ENCODE results near the gene PDRG1.

DNA sequence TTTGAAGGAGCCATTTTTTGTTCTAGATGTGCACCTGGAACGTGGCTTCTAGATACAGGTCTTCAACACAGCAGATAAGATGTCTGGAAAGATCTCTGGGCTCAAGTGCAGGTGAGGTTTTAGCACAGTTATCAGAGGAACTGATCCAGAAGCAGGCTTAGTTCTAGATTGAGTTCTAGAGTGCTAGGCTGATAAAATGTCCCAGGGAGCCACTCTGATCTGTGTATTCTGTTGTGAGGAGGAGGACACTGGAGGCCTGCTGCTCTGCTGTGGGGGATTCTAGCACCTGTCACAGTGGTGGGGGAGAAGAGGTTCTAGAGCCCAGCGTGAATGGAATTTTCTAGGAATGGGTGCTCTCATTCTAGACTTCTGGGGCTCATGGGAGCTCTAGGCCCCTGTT lies 46.4 kb upstream of the PDRG1 start:
- TF ChIP-seq, protein P1, sequence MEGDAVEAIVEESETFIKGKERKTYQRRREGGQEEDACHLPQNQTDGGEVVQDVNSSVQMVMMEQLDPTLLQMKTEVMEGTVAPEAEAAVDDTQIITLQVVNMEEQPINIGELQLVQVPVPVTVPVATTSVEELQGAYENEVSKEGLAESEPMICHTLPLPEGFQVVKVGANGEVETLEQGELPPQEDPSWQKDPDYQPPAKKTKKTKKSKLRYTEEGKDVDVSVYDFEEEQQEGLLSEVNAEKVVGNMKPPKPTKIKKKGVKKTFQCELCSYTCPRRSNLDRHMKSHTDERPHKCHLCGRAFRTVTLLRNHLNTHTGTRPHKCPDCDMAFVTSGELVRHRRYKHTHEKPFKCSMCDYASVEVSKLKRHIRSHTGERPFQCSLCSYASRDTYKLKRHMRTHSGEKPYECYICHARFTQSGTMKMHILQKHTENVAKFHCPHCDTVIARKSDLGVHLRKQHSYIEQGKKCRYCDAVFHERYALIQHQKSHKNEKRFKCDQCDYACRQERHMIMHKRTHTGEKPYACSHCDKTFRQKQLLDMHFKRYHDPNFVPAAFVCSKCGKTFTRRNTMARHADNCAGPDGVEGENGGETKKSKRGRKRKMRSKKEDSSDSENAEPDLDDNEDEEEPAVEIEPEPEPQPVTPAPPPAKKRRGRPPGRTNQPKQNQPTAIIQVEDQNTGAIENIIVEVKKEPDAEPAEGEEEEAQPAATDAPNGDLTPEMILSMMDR (IDR thresholded peaks at IDR 0.05) = no peak
- no peak for TF ChIP-seq EZH2 (IDR thresholded peaks at IDR 0.05; ENCODE audit: borderline replicate concordance, insufficient read depth, low read depth, low read length, poor library complexity, severe bottlenecking)
